Activated gamma-delta T cell treated with Interleukin-2 at 50 U/mL for 16 hours (primary cell): ENCODE results near the gene TANK.
A peak's percentile ranks its signal among the peaks of the same experiment; 100 is the strongest.
"Not testable (repeated sequence)": the region's sequence is repeated elsewhere in the genome, so short reads cannot be mapped to it uniquely, and the experiment has no call there.

Source experiments
- DNase-seq: peaks from one replicate; pipeline ENCODE4 v3.0.0-alpha.2; 2020

Gene TANK

DNA sequence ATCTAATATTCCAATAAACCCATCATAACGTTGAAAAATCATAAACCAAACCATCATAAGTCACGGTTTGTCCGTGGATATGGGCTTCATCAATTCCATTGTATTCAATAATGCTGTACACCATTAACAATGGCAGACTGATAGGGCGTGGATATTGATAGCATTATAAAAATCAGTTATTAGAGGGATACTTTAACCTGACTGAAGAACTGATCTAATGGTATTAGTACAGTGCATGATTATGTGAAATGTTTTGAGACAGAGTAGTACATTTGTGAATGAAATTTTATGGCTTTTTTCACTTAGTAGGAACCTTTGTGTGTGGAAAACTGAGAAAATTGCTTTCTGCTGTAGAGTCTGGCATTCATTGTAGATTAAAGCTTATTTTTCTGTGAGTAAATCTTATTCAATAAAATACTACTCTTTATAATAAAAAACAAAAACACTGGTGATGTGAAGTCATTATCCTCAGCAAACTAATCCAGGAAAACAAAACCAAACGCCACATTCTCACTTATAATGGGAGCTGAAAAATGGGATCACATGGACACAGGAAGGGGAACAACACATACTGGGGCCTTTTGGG lies 119.1 kb downstream of the TANK start:
- DNase-seq: not testable (repeated sequence)

DNA sequence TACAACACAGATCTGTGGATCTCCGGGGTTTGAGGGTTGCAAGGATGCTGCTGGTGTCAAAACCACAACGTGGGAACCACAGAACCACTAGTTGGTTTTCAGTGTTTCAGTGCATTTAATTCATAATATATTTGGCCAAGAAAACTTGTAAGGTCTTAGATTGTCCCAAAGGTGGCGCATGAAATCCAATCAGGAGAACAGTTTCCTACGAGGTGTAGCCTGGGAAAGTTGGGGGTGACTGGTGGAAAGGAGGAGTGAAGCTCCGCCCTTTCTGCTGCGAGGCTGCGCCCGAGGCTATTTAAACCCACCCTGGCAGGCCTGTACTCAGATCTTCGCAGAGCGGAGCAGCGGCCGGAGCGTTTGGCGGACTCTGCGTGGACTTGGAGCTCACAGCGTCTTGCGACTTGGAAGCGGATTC lies 120.7 kb downstream of the TANK start:
- DNase-seq: peak; percentile 32

DNA sequence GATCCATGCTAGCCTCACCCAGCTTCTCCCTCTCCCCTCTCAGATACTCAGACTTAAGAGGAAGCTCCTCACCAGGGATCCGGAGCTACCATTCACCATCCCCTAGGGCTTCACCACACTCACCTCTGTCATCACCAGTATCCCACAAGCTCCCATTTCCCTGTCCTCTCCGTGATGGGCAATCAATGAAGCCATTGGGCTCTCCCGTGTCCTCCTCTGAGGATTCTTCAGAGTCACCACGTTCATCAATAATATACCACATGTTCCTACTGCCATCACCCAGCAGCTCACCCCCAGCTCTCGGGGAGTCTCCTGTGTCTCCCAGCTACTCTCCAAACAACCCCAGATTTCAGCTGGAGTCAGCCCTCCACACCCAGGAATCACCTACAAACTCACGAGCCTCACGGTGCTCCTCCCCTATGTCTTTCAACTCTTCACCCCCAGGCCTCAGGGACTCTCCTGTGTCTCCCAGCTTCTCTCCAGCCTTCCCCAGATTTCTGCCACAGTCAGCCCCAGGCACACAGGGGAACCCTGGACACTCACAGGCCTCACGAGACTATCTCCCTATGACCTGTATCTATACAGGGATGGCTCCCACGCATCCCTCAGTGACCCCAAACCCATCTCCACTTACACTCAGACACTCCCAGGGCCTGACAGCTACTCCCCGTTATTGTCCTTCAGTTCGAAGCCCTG lies 121.5 kb downstream of the TANK start:
- not testable (repeated sequence) for DNase-seq

DNA sequence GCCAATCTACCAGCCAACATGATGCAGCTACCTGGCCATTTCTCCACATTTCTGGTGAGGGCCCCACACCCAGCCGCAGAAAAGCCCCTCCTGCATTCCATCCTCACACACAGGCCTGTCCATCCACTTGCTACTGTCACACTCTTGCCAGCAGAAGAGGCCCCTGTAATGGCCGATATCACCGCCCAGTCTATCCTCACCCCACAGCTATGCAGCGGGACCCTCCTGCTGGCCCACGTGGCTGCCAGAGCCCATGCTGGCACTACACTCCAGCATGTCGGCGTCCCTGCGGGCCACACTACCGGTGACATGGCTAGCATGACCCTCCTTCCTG lies 122.0 kb downstream of the TANK start:
- not testable (repeated sequence) for DNase-seq

DNA sequence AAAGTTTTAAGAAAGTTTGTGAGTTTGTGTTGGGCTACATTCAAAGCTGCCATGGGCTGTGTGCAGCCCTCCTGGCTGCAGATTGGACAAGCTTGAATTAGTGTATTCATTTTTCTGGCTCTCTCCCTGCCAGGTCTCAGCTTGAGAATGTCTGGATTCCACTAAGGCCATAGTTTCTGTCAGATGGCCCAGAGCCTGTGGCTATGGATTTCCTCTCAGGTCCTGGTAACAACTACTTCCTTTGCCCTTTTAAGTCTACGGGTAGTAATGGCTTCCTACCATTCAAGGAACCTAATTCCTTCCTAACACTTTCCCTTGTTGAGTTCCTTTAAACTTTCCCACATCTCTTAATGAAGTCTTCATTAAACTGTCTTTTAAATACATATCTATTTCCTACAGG lies 123.7 kb downstream of the TANK start:
- no peak for DNase-seq
